Measurements from ENCODE around the gene HOXA11.

HOXA11 gene

GRCh38 chr7:27205325-27206280, 20.6 kb upstream of the HOXA11 start:
- peak; percentile 60 for DNase-seq (ENCODE audit: low spot score)

GRCh38 chr7:27204851-27205322, 19.9 kb upstream of the HOXA11 start:
- DNase-seq (ENCODE audit: low spot score) = peak; percentile 62

- no peak for DNase-seq (ENCODE audit: low spot score)
Measured at GRCh38 chr7:27203964-27204594, 19.0 kb upstream of the HOXA11 start.

GRCh38 chr7:27203365-27203953, 18.4 kb upstream of the HOXA11 start:
- peak; percentile 35 for DNase-seq (ENCODE audit: low spot score)

- peak; percentile 44 for DNase-seq (ENCODE audit: low spot score)
Measured at GRCh38 chr7:27202862-27203134, 17.8 kb upstream of the HOXA11 start.

GRCh38 chr7:27202018-27202861, 17.2 kb upstream of the HOXA11 start:
- DNase-seq (ENCODE audit: low spot score) = peak; percentile 42

- no peak for DNase-seq (ENCODE audit: low spot score)
Measured at GRCh38 chr7:27201580-27202017, 16.6 kb upstream of the HOXA11 start.

GRCh38 chr7:27200761-27201579, 15.9 kb upstream of the HOXA11 start:
- peak; percentile 49 for DNase-seq (ENCODE audit: low spot score)

- DNase-seq (ENCODE audit: low spot score) = peak; percentile 96
Measured at GRCh38 chr7:27199849-27200760, 15.1 kb upstream of the HOXA11 start, which contains the start of gene HOXA13. Gene HOXA13 (minus strand): TSS chr7:27200091. CDS start chr7:27200077, 14 bp downstream.

GRCh38 chr7:27198871-27199801, 14.1 kb upstream of the HOXA11 start:
- DNase-seq (ENCODE audit: low spot score) = peak; percentile 30

- DNase-seq (ENCODE audit: low spot score) = peak; percentile 39
Measured at GRCh38 chr7:27198138-27198841, 13.3 kb upstream of the HOXA11 start.

GRCh38 chr7:27197137-27198042, 12.4 kb upstream of the HOXA11 start:
- peak; percentile 47 for DNase-seq (ENCODE audit: low spot score)

GRCh38 chr7:27196287-27196767, 11.3 kb upstream of the HOXA11 start:
- peak; percentile 94 for DNase-seq (ENCODE audit: low spot score)

- DNase-seq (ENCODE audit: low spot score) = peak; percentile 34
Measured at GRCh38 chr7:27194686-27195379, 9.8 kb upstream of the HOXA11 start.

GRCh38 chr7:27194002-27194352, 8.9 kb upstream of the HOXA11 start:
- no peak for DNase-seq (ENCODE audit: low spot score)

GRCh38 chr7:27193335-27194001, 8.4 kb upstream of the HOXA11 start:
- no peak for DNase-seq (ENCODE audit: low spot score)
